Stimulated activated CD4-positive, alpha-beta T cell treated with anti-CD3 and anti-CD28 coated beads, Interleukin-1b, Interleukin-23, amount 100 ng/mL, for 48 hours (primary cell): ENCODE results near the gene SGO2.
"Not testable (repeated sequence)": the region's sequence is repeated elsewhere in the genome, so short reads cannot be mapped to it uniquely, and the experiment has no call there.

Experiments
- DNase-seq: peaks from one replicate; pipeline ENCODE4 v3.0.0-alpha.2; 2020

SGO2 gene

DNA sequence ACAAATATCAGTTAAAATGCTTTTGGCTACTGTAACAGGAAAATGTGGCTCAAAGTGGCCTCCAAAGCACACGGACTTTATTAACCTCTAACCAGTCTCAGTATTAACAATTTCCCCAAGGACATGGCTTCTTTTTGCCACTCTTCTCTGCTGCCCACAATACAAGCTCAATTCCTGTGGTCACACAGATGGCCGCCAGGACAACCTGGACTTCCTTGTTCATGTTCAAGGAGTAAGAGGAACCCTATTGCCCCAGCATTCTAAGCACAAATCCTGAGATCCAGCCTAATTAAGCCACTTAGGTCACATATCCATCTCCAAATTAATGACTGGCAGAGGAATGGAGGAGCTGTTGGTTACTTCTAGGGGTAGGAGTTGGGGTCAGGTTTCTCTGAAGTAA is 98.0 kb downstream of the SGO2 start:
- DNase-seq: no peak

DNA sequence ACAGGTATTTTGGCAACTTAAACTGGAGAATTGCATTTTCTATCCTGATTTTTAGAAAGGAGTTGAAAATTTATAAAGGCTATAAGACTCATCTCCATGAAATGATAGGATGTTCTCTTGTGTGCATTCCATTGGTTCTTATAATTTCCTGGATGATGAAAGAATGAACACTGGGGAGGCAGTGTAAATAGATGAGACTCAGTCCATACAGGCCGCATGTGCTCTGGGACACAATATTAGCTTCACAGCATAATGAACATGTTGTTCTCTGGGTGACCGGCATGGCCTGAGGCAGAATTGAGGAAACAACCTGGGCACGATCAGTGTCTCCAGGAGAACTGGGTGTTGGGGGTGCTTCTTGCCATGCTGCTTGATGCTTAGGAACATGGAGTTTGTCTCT is 98.7 kb downstream of the SGO2 start:
- DNase-seq: no peak

DNA sequence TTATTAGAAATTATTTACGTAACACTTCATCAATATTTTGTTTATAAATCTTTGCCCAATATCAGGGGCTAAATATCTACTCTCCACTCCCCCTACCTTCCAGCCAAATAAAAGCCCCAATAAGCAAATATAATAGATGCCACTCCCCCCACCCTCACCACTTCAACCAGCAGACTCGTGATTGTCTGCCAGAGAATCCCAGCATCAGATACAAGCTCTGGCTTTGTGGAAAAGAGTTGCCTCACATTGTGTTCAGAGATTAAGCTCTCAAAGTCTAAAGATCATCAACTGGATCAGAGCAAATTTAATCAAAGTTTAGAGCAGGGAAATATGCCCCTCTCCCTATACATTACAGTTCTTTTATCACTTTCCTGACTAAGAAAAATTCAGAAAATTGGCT is 99.3 kb downstream of the SGO2 start:
- DNase-seq: no peak

DNA sequence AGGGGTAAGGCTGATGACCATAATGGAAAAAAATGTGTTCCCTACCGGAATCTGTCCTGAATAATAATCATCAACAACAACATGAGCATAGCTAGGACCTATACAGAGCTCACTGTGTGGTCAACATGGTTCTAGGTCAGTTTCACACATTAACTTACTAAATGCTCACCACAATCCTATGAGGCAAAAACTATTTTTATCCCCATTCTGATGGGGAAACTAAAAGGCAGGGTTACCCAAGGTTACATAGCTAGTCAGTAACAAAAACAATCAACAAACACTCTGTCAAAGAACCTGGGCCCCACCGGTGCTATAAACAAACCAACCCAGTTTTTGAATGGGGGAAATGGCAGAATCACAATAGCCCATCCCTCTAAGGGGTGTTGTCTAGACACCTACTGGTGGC is 100.0 kb downstream of the SGO2 start:
- DNase-seq: no peak

DNA sequence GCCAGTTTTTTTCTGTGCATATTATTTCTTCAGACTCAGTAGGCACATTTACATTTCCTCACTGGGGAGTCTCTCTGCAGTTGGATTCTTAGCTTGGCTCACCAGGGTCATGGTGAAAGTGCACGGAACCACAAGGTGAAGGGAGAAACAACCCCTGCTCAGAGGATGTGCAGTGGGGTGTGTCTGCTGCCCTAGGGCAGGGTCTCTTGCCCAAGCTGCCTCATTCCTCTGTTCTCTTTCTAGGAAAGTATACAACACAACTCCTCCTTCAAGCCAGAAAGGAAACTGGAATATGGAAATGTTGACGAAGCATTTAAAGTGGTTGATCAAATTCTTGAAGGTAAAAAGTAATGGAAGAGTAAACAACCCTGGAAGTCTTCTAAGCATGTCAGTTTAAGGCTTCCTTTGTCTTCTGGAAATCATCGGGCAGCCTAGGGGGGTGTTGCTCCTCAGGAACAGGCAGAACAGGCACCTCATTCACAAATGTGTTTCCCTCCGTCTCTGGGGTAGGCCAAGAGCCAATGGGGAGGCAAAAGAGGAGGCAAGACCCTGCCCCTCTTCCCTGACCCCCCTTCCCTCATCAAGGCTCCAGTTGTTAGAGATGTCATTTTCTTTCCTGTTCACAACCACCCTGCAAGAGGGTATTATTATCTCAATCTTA is 101.2 kb downstream of the SGO2 start:
- no peak for DNase-seq

DNA sequence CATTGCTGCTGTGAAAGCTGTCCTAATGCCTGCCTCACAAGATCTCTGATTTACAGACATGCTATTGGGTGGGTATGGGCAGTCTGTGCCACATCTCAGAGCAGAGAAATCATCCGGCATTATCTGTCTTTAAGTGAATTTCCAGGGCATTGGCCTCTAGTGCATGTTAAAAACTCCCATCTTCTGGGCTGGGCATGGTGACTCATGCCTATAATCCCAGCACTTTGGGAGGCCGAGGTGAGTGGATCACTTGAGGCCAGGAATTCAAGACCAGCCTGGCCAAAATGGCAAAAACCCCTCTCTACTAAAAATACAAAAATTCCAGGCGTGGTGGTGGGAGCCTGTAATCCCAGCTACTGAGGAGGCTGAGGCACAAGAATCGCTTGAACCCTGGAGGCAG is 102.5 kb downstream of the SGO2 start:
- not testable (repeated sequence) for DNase-seq

DNA sequence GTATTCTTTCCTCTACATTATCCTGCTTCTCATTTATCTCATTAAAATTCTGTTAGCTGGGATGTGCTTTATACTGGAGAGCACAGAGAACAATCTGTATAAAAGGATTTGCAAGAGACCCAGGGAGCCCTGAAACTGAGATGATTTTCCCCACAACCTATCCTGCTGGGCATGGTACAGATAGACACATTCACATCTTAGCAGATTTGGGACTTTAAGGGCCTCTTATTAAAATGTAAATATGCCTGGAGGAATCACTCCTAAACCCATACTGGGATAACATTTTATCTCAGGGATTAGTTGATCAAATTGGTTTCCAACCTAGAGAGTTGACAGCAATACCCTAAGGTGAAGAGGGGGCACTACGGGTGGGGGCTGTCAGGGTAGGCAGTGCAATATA is 105.3 kb downstream of the SGO2 start:
- DNase-seq: no peak
